ENCODE results near the gene FAM8A1.

Gene FAM8A1

DNA sequence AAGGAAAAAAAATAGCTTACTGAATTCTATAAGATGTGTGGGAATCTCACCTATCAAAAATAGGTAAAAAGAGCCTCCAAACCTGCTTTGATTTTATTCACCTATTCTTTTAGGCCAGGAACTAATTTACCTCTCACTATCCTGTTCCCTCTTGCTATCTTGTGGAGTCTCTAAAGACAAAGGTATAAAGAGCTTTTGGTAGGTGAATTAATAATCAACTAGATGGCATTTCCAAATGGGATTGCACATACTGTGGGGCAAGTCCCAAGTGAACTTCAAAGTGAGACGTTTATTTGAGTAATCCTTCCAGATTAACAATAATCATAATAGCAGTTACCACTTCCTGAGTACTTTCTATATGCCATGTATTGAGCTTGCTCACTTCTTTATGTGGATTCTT is 2.8 kb downstream of the FAM8A1 start:
- no peak for DNase-seq

DNA sequence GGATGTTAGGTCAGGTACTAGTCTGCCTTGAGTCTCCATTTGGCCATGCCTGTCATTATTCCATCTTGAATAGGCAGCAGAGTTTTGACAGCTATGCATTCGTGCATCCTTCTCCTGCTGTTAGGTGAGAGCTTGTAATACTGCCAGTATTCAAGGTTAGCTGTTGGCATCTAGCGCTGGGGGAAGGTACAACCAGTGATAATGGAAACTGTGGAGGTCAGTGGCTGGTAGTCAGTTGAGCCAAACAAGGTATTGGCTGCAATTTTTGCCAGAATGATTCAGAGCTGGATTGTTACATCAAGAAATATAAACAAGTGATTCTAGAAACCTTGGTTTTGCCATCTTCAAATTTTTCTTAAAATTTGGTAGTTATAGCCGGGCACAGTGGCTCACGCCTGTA is 6.5 kb downstream of the FAM8A1 start:
- no peak for DNase-seq

DNA sequence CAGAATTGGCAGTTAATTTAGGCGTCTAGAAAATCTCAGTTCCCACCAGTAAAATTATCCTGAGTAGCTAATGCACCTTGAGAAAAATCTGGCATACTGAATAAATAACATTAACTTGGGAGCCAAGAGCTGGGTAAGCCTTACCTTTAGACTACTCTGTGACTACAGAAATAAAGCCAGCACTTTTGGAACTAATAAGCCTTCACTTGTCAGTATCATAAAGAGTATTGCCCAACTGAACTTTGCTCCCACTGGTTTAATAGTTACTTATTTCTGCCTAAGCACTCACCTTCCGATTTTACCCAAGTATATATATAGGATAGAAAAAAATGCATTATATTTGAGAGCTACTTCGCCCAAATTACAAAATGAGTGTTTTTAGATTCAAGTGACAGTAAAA is 10.7 kb downstream of the FAM8A1 start:
- no peak for DNase-seq

DNA sequence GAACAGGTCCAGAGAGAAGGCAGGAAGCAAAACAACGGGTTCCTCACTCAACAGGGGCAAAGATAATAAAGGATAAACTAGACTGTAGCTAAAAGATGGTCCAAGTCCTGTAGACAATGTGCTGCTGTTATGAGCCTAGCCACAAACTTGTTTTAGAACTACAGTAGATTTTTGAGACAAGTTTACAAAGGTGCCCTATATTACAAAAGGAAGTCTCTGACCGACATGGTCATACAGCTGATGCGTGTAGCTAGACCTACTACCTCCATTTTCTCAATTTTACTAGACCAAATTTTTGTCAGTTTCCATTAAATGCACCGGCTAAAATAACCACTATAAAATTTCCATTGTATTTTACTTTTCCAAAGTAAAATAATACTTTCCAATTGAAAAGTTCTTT is 11.9 kb downstream of the FAM8A1 start:
- DNase-seq: no peak

DNA sequence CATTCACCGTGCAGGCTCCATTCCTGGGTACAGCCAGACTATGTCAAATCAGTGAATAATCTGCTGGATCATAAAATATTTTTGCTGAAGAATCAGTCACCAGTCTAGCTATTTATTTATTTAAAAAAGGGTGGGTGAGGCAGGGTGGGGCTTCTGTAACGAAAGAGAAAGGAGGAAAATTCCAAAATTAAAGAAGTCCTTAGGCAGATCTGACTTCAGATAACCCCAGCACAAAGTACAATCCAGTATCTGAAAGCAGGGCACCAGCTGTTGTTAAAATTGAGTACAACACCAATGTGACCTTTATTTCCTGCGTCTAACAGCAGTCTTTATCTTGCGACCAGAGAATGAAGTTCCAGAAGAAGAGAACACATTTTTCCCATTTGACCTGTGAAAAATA is 15.7 kb downstream of the FAM8A1 start:
- DNase-seq: no peak

DNA sequence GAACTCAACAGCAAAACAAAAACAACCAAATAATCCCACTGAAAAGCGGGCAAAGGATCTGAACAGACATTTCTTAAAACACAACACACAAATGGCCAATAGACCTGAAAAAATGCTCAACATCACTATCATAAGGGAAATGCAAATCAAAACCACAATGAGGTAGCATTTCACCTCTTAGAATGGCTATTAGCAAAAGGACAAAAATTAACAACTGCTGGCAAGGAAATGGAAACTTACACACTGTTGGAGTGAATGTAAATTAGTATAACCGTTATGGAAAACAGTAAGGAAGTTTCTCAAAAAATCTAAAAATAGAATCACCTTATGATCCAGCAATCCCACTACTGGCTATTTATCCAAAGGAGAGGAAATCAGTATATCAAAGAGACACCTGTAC is 20.9 kb downstream of the FAM8A1 start:
- DNase-seq: no peak

DNA sequence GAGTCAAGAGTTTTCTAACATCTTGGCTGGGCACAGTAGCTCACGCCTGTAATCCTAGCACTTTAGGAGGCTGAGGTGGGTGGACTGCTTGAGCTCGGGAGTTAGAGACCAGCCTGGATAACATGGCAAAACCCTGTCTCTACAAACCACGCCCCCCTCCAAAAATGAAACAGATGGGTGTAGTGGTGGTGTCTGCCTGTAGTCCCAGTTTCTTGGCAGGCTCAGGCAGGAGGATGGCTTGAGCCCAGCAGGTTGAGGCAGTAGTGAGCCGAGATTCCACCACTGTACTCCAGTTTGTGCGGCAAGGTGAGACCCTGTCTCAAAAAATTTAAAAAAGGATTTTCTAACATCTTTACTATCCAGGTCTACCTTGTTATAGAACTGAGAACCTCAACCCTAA is 22.0 kb downstream of the FAM8A1 start:
- DNase-seq: no peak

DNA sequence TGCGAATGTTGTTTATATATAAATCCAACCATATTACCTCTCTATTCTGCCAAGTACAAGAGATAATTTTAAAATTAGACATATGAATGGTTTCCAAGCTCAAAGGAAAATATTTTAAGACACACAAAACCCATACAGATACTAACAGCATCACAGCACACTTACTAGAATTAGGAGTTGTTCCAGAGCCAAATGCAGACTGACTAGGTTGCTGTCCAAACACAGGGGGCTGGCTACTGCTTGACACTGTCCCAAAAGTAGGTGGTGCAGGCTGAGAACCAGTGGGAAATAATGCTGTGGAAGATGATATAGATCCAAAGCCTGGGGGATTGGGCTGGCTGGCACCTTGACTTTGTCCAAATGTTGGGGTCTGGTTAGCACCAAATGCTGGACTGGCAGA is 24.3 kb downstream of the FAM8A1 start:
- no peak for DNase-seq

DNA sequence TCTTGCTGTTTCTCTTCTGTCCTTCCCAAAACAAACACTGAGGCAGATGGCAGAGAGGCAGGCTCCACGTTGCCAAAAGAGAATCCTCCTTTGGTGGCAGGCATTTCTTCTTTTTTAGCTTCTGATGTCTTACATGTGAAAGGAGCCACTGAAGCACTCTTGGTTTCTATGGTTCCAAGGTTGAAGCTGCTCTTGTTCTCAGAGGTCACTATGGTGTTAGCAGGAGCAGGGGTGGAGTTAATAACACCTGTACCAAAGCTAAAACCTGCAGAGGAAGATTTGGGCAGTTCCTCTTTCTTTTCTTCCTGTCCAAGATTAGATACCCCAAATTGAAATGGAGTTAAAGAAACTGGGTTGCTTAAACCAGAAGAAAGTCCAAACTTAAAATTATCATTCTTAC is 28.8 kb downstream of the FAM8A1 start:
- DNase-seq: no peak

DNA sequence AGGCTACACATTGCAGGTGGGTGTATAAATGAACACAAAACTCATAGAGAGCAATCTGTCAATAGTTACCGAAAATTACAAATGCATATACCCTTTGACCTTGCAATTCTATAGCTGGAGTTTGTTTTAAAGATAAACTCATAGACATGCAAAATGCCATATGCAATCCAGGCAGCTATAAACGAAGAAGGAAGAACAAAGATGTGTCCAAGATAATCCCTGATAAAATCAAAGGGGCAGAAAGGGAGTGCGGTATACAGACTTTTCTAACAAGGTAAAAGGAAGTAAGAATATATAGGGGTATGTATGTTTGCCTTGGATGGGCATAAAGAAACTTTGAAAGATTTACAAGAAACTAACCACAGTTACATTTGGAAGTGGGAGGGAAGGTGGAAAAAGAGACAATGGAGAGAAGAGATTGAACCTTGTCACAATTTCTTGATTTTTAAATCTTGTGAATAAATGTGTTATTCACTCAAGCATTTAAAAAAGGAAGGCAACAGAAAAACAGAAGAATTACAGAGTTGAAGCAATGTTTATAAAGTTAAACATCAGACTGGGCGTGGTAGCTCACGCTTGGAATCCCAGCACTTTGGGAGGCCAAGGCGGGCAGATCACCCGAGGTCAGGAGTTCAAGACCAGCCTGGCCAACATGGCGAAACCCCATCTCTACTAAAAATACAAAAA is 29.9 kb downstream of the FAM8A1 start:
- no peak for DNase-seq

DNA sequence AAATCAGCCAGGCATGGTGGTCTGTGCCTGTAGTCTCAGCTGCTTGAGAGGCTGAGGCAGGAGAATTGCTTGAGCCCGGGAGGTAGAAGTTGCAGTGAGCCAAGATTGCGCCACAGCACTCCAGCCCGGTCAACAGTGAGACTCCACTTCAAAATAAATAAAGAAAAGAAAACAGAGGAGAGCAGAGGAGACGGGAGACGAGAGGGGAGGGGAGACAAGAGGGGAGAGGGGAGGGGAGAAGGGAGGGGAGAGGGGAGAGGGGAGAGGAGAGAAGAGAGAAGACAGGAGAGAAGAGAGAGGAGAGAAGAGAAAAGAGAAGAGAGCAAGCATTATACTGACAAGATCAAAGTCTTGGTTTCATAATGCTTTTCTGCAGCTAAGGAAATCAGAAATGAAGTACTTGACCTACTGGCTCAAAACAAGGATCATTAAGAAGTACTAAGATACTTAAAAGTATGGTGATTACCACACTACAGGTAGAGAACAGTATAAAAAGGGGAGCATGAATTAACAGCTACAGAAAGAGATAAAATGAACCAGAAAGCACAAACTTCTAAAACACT is 30.5 kb downstream of the FAM8A1 start:
- no peak for DNase-seq

DNA sequence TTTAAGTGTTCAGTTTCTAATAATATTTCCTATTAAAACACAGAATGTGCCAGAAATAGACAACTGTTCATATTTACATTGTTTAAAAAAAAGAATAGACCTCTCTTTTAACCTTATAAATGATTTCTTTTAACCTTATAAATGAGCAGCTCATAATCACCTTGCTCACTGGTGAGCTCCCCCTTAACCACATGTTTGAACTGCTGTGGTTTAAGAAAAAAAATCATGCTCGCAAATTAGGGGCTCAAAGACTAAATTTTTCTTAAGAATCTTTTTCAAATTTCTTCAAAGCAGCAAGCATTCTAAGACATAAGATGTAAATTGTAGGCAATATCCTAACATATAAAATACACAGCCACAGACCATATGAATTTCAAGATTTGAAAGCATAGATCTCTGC is 32.8 kb downstream of the FAM8A1 start:
- DNase-seq: no peak

DNA sequence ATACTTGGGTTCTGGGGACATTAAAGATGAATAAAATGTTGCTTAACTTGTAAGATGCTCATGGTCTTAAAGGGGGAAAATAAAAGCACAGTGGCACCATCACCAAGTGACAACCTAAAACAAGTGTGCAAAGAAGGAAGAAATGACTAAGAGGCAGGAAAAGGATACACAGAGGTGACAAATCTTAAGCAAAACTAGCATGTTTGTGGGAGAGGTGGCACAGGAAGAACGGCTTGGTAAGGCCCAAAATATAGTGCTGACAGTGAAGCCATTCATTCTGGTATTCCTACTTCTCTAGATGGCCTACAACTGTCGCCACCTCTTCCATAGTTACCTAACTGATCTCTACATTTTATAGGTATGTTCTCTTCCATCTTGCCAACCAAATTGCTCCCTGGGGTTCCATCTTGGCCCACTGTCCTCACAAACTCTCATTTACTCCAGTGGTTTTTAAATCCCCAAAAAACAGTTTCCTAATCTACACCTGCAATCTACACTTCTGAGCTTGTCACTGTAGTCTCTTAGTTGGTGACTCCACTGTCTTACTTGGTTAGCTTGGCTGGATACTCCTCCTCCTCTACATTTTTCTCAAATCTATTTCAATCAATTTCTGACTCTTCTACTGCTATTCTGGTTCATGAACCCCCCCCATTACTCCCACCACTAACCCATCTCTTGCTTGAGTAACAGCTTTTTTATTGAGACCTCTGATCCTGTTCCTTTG is 33.5 kb downstream of the FAM8A1 start:
- DNase-seq: no peak

DNA sequence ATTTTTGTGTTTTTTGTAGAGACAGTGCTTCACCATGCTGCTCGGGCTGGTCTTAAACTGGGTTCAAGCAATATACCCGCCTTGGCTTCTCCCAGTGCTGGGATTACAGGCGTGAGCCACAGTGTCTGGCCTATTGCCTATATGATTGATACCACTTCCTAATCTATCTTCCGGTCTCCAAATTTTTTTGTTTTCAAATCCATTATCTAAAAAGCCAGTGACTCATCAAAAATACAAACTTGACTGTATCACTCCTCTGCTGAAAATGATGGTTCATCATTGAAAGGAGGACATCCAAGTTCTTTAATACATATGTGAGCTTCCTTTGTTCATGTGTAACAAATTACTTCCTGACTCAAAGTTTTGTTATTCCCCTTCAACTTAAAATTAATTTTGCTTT is 35.5 kb downstream of the FAM8A1 start:
- no peak for DNase-seq

DNA sequence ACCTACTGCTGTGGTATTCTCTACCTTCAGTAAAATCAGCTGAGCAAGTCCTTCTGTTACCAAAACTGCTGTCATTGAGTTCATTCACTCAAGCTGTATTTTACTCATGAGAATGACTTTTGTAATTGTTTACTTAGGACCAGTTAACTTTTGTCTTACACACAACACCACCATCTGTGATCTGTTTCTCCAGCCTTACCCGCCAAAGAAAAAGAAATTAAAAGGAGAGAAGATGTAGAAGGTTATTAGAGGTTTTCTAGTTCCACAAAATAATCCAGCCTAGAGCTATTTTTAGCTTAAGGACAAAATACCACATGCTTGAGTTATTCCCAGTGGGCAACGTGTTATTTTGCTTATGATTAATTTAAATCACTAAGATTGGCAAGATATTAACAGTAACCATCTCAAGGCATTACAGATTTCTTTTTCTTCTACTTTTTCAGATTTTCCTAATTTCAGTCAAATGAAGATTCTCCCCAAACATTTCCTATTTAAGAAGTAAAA is 38.2 kb downstream of the FAM8A1 start:
- DNase-seq: no peak

DNA sequence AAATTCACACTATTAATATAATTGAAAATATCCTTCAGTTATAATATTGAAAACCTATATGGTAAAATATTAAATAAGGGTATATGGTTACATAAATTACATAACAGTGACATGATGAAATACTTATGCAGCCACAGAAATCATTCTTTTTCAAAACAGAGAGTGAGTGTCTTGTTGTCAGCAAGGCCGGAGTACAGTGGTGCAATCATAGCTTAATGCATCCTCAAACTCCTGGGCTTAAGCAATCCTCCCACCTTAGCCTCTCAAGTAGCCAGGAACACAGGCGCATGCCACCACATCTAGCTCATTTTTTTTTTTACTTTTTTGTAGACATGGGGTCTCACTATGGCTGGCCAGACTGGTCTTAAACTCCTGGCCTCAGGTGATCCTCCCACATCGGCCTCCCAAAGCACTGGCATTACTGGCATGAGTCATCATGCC is 40.4 kb downstream of the FAM8A1 start:
- DNase-seq: no peak

DNA sequence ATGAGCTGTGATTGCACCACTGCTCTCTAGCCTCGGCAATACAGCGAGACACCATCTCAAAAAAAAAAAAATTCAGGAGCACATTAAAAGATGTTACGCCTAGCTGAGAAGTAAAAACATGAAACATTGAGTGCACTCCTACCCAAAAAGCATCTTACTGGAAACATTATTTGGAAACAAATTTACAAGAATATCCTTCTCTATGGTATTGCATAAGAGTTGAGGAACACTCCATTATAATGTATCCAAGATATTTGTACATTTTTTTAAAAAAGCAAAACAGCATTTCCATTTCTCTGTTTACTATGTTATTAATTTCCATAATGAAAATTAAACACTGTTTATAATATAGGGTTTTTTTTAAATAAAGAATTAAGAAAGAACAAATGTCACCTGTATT is 48.6 kb downstream of the FAM8A1 start:
- no peak for DNase-seq

DNA sequence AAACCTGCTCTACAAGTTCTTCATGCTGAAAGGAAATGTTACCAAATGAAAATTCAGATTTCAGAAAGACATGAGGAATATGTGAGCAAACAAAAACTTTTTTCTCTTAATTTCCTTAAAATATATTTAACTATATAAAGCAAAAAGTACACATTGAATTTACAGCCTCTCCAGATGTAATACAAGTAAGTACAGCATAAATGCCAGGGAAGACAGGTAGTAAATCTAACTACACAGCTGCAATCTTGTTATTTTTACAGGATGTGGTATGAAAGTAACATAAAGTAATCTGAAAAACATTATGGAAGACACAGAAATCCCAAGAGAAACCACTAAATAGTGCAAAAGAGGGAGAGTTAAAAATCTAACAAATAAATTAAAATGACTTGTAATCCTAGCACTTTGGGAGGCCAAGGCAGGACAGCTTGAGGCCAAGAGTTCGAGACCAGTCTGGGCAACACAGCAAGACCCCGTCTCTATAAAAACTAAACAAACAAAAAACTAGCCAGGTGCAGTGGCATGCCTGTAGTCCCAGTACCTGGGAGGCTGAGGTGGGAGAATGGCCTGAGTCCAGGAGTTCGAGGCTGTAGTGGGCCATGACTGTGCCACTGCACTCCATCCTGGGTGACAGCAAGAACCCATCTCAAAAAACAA is 50.7 kb downstream of the FAM8A1 start:
- DNase-seq: no peak

DNA sequence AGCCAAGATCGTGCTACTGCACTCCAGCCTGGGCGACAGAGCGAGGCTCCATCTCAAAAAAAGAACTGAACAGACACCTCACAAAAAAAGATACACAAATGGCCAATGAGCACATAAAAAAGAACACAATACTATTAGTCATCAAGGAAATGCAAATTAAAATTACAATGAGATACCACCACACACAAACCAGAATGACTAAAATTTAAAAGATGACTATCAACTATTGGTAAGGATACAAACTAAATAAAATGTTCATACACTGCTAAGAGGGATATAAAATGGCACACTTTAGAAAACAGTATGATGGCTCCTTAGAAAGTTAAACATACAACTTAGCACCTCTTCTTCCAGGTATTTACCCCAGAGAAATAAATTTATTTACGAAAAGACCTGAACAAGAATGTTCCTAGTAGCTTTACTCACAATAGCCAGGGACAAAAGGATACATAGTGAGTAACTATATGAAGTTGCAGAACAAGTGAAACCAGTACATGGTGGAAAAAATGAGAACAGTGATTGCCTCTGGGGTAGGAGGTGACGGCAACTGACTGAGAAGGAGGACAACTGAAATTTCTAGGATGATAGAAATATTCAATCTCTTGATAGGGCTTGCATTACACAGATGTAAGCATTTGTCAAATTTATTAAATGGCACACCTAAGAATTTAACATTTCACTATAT is 53.2 kb downstream of the FAM8A1 start:
- DNase-seq: no peak

DNA sequence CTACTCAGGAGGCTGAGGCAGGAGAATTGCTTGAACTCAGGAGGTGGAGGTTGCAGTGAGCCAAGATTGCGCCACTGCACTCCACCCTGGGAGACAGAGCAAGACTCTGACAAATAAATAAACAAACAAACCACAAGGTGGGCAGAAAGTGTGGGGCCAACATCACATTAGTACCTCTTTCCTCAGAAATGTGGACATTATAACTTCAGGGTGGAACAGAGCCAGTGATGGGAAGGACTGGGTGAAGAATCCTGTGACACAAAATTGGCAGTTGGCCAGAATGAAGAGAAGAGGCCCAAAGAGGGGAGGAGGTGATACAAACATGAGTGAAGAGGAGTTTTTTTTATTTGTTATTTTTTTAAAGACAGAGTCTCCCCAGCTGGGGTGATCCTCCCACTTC is 56.0 kb downstream of the FAM8A1 start:
- DNase-seq: no peak

DNA sequence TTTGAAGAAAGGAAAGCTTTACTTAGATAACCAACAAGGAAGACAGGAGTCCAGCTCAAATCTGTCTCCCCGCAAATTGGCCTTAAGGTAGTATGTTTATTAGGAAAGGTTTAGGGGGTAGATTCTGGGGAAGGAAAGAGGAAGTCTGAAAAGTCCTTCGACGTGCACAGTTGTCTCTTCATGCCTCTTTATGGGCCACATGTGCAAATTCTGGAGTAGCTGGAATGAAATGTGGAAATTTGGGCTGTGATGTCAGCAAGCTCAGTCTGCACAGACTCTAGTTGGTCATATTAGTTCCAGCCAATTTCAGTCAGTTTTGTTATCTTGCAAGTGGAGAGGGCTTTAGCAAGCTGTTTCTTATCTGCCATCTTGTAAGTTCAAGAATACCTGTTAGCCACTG is 56.5 kb downstream of the FAM8A1 start:
- DNase-seq: no peak

Data from stimulated activated CD4-positive, alpha-beta T cell treated with anti-CD3 and anti-CD28 coated beads, Interleukin-12 subunit alpha, Interleukin-12 subunit beta, amount 100 ng/mL, for 4 hours (primary cell).